ENCODE measurements around the gene PROX2. TPM values are rescaled to one million over a fixed set of nuclear protein-coding genes. Genes with fewer than 3 reads are reported as not detected.

The PROX2 gene
- total RNA-seq, 2 experiments from 2014 or later: 0.35 to 0.74 TPM

DNA sequence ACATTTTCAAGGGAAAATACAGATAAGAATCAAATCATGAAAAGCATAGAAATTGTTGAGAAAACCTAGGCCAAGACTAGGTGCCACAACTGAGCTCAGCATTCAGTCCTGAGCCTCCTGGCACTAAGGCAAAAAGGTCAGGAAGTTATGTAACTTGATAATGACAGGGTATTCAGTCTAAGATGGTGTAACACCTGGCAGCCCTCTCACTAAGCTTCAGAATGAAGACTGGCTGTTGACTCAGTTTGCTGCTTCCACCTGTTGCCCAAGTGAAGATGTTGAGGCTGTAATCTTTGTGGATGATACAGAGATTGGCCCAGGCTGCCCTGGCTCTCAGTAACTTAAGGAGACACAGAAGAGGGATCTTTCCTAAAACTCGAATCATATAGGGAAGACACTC lies 19.6 kb downstream of the PROX2 start:
- no peak overlapping the region for H2AFZ ChIP-seq (ENCODE audit: low read length)
- POLR2A ChIA-PET: interaction anchor here (0.6 to 1.4 kb wide), 2 partner anchors 11 to 94 kb away, joined by 3 to 4 read pairs; no protein-coding TSS in a partner anchor
- no peak overlapping the region for H3K4me3 ChIP-seq (ENCODE audit: low read depth, low read length, poor library complexity, severe bottlenecking)
- no peaks in the 10 kb centered on the region for H3K36me3 ChIP-seq (ENCODE audit: insufficient read depth, low read length)
- no peak overlapping the region for H3K4me2 ChIP-seq (ENCODE audit: low read length)
- intact Hi-C loops (cut with micrococcal nuclease; ENCODE audit: unreplicated experiment): loop anchor here (5.0 kb wide), 1 partner anchor 249 kb away; no protein-coding TSS in a partner anchor
- CTCF ChIA-PET (ENCODE audit: unreplicated experiment): interaction anchor here (1.0 to 2.3 kb wide), 4 partner anchors 17 to 248 kb away, joined by 3 to 8 read pairs (median 3); no protein-coding TSS in a partner anchor
- DNase-seq (ENCODE audit: low spot score): peak; percentile 42
- peaks cover 12% of the 10 kb centered on the region for H3K4me1 ChIP-seq (ENCODE audit: insufficient read depth, low read length, poor library complexity, severe bottlenecking)
- H3K79me2 ChIP-seq (ENCODE audit: insufficient read depth, low read depth, low read length): no peaks in the 10 kb centered on the region
- no peaks in the 10 kb centered on the region for H4K20me1 ChIP-seq (ENCODE audit: insufficient read depth, low read length)
- TF ChIP-seq, protein P1, sequence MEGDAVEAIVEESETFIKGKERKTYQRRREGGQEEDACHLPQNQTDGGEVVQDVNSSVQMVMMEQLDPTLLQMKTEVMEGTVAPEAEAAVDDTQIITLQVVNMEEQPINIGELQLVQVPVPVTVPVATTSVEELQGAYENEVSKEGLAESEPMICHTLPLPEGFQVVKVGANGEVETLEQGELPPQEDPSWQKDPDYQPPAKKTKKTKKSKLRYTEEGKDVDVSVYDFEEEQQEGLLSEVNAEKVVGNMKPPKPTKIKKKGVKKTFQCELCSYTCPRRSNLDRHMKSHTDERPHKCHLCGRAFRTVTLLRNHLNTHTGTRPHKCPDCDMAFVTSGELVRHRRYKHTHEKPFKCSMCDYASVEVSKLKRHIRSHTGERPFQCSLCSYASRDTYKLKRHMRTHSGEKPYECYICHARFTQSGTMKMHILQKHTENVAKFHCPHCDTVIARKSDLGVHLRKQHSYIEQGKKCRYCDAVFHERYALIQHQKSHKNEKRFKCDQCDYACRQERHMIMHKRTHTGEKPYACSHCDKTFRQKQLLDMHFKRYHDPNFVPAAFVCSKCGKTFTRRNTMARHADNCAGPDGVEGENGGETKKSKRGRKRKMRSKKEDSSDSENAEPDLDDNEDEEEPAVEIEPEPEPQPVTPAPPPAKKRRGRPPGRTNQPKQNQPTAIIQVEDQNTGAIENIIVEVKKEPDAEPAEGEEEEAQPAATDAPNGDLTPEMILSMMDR (conservative IDR thresholded peaks at IDR 0.05; ENCODE audit: low read length): no peak
- no peak for TF ChIP-seq EZH2phosphoT487 (IDR thresholded peaks at IDR 0.05; ENCODE audit: borderline replicate concordance, low read depth, low read length)
- no TSS peak for BruUV-seq (replicated peaks)
- no peak overlapping the region for H3K27ac ChIP-seq (ENCODE audit: low read depth, low read length, poor library complexity, severe bottlenecking)
- H3K9me2 ChIP-seq (ENCODE audit: insufficient read depth, low read length): no peaks in the 10 kb centered on the region
- no peaks in the 10 kb centered on the region for H3K9me3 ChIP-seq (ENCODE audit: low read length)

DNA sequence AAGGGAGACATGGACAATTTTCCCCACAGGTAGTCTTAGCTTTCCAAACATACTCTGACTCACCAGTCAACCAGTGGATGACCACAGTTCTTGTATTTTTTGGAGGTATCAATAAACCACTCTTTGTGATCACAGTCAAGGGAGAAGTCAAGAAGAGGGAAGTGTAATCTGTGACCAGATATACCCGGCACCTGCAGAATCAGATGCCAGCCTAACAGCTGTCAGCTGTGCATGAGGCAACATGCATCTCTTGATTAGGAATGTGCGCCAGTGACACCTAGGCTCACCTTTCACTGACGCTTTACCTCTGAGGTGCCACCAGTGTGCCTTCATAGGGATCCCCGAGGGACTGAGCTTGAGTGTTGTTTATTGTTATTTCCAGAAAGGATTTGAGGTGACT lies 20.0 kb downstream of the PROX2 start:
- ChIA-PET CTCF (ENCODE audit: unreplicated experiment) (interaction anchor here (1.0 to 2.3 kb wide), 4 partner anchors 17 to 247 kb away, joined by 3 to 8 read pairs (median 3); no protein-coding TSS in a partner anchor), POLR2A (interaction anchor here (0.6 to 1.4 kb wide), 4 partner anchors 10 to 106 kb away, joined by 3 to 5 read pairs (median 4); no protein-coding TSS in a partner anchor)
- no peak for TF ChIP-seq EZH2phosphoT487 (IDR thresholded peaks at IDR 0.05; ENCODE audit: borderline replicate concordance, low read depth, low read length)
- TF ChIP-seq, protein P1 (conservative IDR thresholded peaks at IDR 0.05; ENCODE audit: low read length): no peak
- peaks cover 12% of the 10 kb centered on the region for H3K4me1 ChIP-seq (ENCODE audit: insufficient read depth, low read length, poor library complexity, severe bottlenecking)
- no peak overlapping the region for H3K27ac ChIP-seq (ENCODE audit: low read depth, low read length, poor library complexity, severe bottlenecking)
- H3K4me3 ChIP-seq (ENCODE audit: low read depth, low read length, poor library complexity, severe bottlenecking): no peak overlapping the region
- no TSS peak for BruUV-seq (replicated peaks)
- no peak overlapping the region for H2AFZ ChIP-seq (ENCODE audit: low read length)
- DNase-seq (ENCODE audit: low spot score): peak; percentile 57
- no peaks in the 10 kb centered on the region for H3K36me3 ChIP-seq (ENCODE audit: insufficient read depth, low read length)
- H3K9me3 ChIP-seq (ENCODE audit: low read length): no peaks in the 10 kb centered on the region
- H3K9me2 ChIP-seq (ENCODE audit: insufficient read depth, low read length): no peaks in the 10 kb centered on the region
- no peaks in the 10 kb centered on the region for H3K79me2 ChIP-seq (ENCODE audit: insufficient read depth, low read depth, low read length)
- H3K4me2 ChIP-seq (ENCODE audit: low read length): no peak overlapping the region
- H4K20me1 ChIP-seq (ENCODE audit: insufficient read depth, low read length): no peaks in the 10 kb centered on the region
- intact Hi-C loops (cut with micrococcal nuclease; ENCODE audit: unreplicated experiment): loop anchor here (5.0 kb wide), 1 partner anchor 249 kb away; no protein-coding TSS in a partner anchor

DNA sequence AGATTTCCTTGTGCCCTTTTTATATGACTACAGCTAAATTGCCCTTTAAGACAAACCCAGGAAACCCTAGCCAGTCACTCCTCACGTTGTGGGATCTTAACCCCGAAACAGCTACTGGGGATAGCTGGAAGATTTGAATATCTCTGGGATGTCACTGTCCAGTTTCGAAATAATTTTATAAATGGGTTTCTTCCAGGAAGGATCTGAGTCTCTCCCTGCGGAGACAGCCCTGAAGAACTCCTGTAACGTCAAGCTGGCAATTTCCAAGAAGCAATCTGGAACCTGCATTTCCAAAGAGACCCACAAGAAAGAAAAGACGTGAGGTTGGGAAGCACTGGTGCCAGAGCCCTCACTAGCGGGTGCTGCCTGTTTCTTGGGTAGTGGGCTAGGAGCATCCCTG lies 20.9 kb downstream of the PROX2 start:
- ChIA-PET POLR2A (interaction anchor here (0.5 to 1.4 kb wide), 4 partner anchors 9 to 212 kb away, joined by 3 to 4 read pairs (median 4); no protein-coding TSS in a partner anchor), CTCF (ENCODE audit: unreplicated experiment) (interaction anchor here (0.5 to 1.3 kb wide), 2 partner anchors 53 to 234 kb away, joined by 3 read pairs; no protein-coding TSS in a partner anchor)
- Histone ChIP-seq H3K79me2 (ENCODE audit: insufficient read depth, low read depth, low read length) (no peaks in the 10 kb centered on the region), H4K20me1 (ENCODE audit: insufficient read depth, low read length) (no peaks in the 10 kb centered on the region), H3K4me2 (ENCODE audit: low read length) (no peak overlapping the region), H3K9me3 (ENCODE audit: low read length) (no peaks in the 10 kb centered on the region), H3K9me2 (ENCODE audit: insufficient read depth, low read length) (no peaks in the 10 kb centered on the region), H3K27ac (ENCODE audit: low read depth, low read length, poor library complexity, severe bottlenecking) (no peak overlapping the region), H3K4me1 (ENCODE audit: insufficient read depth, low read length, poor library complexity, severe bottlenecking) (peaks cover 12% of the 10 kb centered on the region), H3K36me3 (ENCODE audit: insufficient read depth, low read length) (no peaks in the 10 kb centered on the region), H2AFZ (ENCODE audit: low read length) (no peak overlapping the region), H3K4me3 (ENCODE audit: low read depth, low read length, poor library complexity, severe bottlenecking) (no peak overlapping the region)
- TF ChIP-seq, protein P1 (conservative IDR thresholded peaks at IDR 0.05; ENCODE audit: low read length): no peak
- no peak for TF ChIP-seq EZH2phosphoT487 (IDR thresholded peaks at IDR 0.05; ENCODE audit: borderline replicate concordance, low read depth, low read length)
- intact Hi-C loops (cut with micrococcal nuclease; ENCODE audit: unreplicated experiment): loop anchor here (5.0 kb wide), 1 partner anchor 248 kb away; no protein-coding TSS in a partner anchor
- no TSS peak for BruUV-seq (replicated peaks)
- no peak for DNase-seq (ENCODE audit: low spot score)

All from OCI-LY7 (cell line).